ENCODE measurements around the gene IFRD1.

Gene IFRD1

GRCh38 chr7:112521942-112522341, 71.7 kb downstream of the IFRD1 start:
- no peak overlapping the region for H3K4me3 ChIP-seq (ENCODE audit: low read depth, low read length)
- H3K4me1 ChIP-seq (ENCODE audit: control insufficient read depth, insufficient read depth, low read length): no peaks in the 10 kb centered on the region
- H3K27me3 ChIP-seq (ENCODE audit: control insufficient read depth, insufficient read depth, low read length): no peaks in the 10 kb centered on the region
- H3K9ac ChIP-seq (ENCODE audit: low read depth, low read length): no peak overlapping the region
- no peaks in the 10 kb centered on the region for H3K9me3 ChIP-seq (ENCODE audit: control insufficient read depth, insufficient read depth, low read length)
- H3K27ac ChIP-seq (ENCODE audit: low read depth, low read length): no peak overlapping the region
- H3K36me3 ChIP-seq (ENCODE audit: control insufficient read depth, insufficient read depth, low read length): no peaks in the 10 kb centered on the region

GRCh38 chr7:112523871-112524270, 73.6 kb downstream of the IFRD1 start:
- Histone ChIP-seq H3K4me1 (ENCODE audit: control insufficient read depth, insufficient read depth, low read length) (no peaks in the 10 kb centered on the region), H3K9ac (ENCODE audit: low read depth, low read length) (no peak overlapping the region), H3K9me3 (ENCODE audit: control insufficient read depth, insufficient read depth, low read length) (no peaks in the 10 kb centered on the region), H3K4me3 (ENCODE audit: low read depth, low read length) (no peak overlapping the region), H3K36me3 (ENCODE audit: control insufficient read depth, insufficient read depth, low read length) (no peaks in the 10 kb centered on the region), H3K27me3 (ENCODE audit: control insufficient read depth, insufficient read depth, low read length) (no peaks in the 10 kb centered on the region), H3K27ac (ENCODE audit: low read depth, low read length) (no peak overlapping the region)

Measured in HUES48 (cell line).